Spleen (tissue), 7 donors: ENCODE measurements around the gene PTHLH.

Source experiments
- POLR2A ChIP-seq, 3 donors: fragments of 450-650 bp; IDR thresholded peaks; one replicate each; pipeline ENCODE4 v1.5.1; 2017; ENCODE audit warnings: antibody characterized with exemption in 3 of 3, mild to moderate bottlenecking in 1 of 3
- TF ChIP-seq, protein P1 (sequence below), 11 experiments: fragments of 200-600 bp in 7 of 11; fragments of 450-650 bp in 4 of 11; sonication (generic) in 4 of 11; IDR thresholded peaks in 8 of 11; conservative IDR thresholded peaks in 3 of 11; 1 replicate in 7 of 11; 2 replicates in 4 of 11; pipeline versions ENCODE4 v1.4.0 to v1.8.0; 2016 to 2021; ENCODE audit warnings: antibody characterized with exemption in 11 of 11, inconsistent platforms in 4 of 11, mild to moderate bottlenecking in 1 of 11
- donor health status: DM: no; HTN: no; CAD: no; lungs with moderate emphysema.
- donor health status: DM: no; HTN: no; CAD: no.
- donor health status: DM: no; HTN: no; CAD: no.

DNA sequence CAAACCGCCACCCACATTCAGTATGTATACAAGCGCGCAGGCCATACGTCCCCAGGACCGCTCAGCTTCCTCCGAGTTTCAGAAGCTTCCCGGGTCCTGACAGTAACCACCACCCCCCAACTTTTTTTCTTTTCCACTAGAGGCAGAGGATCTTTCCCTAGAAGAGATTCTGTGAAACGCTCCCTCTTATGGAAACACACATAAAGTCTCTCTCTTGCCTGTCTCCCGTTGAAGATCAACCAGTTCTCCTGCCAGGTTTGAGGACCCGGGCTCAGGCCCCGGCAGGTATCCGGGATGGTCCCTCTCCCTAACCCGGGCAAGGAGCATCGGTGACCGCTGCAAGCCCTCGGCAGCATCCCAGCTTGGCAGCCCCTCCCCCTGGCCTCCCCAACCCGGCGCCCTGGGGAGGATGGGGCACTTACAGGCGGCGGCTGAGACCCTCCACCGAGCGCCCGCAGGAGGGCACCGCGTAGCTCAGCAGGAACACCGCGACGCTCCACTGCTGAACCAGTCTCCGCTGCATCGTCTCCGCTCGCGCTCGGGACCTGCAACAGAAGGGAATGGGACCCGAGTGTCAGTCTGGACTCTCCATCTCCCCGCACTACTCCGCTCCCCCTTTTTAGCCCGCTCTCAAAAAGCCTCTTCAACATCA is 3.4 kb downstream of the PTHLH start:
- TF ChIP-seq, protein P1, sequence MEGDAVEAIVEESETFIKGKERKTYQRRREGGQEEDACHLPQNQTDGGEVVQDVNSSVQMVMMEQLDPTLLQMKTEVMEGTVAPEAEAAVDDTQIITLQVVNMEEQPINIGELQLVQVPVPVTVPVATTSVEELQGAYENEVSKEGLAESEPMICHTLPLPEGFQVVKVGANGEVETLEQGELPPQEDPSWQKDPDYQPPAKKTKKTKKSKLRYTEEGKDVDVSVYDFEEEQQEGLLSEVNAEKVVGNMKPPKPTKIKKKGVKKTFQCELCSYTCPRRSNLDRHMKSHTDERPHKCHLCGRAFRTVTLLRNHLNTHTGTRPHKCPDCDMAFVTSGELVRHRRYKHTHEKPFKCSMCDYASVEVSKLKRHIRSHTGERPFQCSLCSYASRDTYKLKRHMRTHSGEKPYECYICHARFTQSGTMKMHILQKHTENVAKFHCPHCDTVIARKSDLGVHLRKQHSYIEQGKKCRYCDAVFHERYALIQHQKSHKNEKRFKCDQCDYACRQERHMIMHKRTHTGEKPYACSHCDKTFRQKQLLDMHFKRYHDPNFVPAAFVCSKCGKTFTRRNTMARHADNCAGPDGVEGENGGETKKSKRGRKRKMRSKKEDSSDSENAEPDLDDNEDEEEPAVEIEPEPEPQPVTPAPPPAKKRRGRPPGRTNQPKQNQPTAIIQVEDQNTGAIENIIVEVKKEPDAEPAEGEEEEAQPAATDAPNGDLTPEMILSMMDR (IDR thresholded peaks at IDR 0.05 in 8 of 11, conservative IDR thresholded peaks at IDR 0.05 in 3 of 11), result no peak
- TF ChIP-seq POLR2A (IDR thresholded peaks at IDR 0.05), result no peak
